Measurements from ENCODE around the gene ABLIM3.

DNA sequence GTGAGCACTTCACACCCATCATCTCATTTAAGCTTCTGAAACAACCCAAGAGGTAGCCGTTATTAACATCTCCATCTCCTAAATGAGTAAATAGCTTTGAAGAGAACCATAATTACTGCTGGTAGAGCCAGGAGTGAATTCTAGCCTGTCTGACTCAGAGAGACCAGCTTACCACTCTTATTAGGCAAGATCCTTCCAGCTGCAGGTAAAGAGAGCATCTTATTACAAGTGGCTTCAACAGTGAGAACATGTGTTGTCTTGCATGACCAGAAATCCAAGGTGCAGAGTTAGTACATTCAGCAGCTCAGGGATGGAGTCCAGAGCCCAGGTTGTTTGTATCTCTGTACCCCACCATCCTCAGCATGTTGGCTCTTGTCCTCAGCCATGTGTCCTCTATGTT lies 119.5 kb downstream of the ABLIM3 start:
- TF ChIP-seq, protein P1, sequence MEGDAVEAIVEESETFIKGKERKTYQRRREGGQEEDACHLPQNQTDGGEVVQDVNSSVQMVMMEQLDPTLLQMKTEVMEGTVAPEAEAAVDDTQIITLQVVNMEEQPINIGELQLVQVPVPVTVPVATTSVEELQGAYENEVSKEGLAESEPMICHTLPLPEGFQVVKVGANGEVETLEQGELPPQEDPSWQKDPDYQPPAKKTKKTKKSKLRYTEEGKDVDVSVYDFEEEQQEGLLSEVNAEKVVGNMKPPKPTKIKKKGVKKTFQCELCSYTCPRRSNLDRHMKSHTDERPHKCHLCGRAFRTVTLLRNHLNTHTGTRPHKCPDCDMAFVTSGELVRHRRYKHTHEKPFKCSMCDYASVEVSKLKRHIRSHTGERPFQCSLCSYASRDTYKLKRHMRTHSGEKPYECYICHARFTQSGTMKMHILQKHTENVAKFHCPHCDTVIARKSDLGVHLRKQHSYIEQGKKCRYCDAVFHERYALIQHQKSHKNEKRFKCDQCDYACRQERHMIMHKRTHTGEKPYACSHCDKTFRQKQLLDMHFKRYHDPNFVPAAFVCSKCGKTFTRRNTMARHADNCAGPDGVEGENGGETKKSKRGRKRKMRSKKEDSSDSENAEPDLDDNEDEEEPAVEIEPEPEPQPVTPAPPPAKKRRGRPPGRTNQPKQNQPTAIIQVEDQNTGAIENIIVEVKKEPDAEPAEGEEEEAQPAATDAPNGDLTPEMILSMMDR (IDR thresholded peaks at IDR 0.05): no peak
- no peak for TF ChIP-seq POLR2A (IDR thresholded peaks at IDR 0.05)

Measured in thyroid gland (tissue), 4 donors.